HCT116 (cell line): ENCODE results near the gene CCDC181. TPM values are rescaled to one million over a fixed set of nuclear protein-coding genes. Genes with fewer than 3 reads are reported as not detected.

ENCODE experiments used
- ATAC-seq: fragments of 200-7000 bp; cut with Tn5 transposase; 2 replicates; pipeline ENCODE4 v1.9.1; 2020; ENCODE audit warnings: mild to moderate bottlenecking, moderate library complexity
- BruUV-seq: library from RNA; stranded (reverse); fragments of 400-500 nt; replicated peaks from 2 replicates; lab custom pipeline; 2021; lab: Mats Ljungman, UMichigan
- CTCF ChIA-PET: fragments of 300-600 bp; sonication (Branson Sonifier 250); formaldehyde crosslinking; loops from one replicate; lab custom pipeline; 2021; ENCODE audit warnings: antibody characterized with exemption; lab: Charles Lee
- POLR2A ChIA-PET: fragments of 300-600, 350-600 bp; sonication (Branson Sonifier 250); formaldehyde crosslinking; loops from one replicate; lab custom pipeline; 2021; ENCODE audit warnings: antibody characterized with exemption; lab: Charles Lee
- RAD21 ChIA-PET, 2 experiments: fragments of 300-600 bp; sonication (Branson Sonifier 250); formaldehyde crosslinking; loops; one replicate each; lab custom pipeline; 2023; ENCODE audit warnings: low total read pairs in 2 of 2; ENCODE audit not compliant: uncharacterized antibody in 2 of 2, unreplicated experiment in 2 of 2, low non-redundant PET in 1 of 2; lab: Charles Lee
- DNase-seq: peaks from one replicate; pipeline ENCODE4 v3.0.0-alpha.2; 2010; ENCODE audit warnings: low read depth, low spot score
- H2AFZ ChIP-seq: fragments of 200-600 bp; shearing (Covaris generic), sonication (generic); 2 replicates; pipeline ENCODE4 v1.6.1; 2017; ENCODE audit warnings: low read depth, mixed run types, mixed read lengths, antibody characterized with exemption, low read length; ENCODE audit not compliant: poor library complexity, severe bottlenecking
- H3K27ac ChIP-seq: 2 replicates; pipeline ENCODE4 v1.5.1; 2012; ENCODE audit warnings: low read depth, low read length
- H3K27me3 ChIP-seq: fragments of 200-600 bp; sonication (generic); 2 replicates; pipeline ENCODE4 v1.6.1; 2016; ENCODE audit warnings: mixed run types, low read length, mixed read lengths; ENCODE audit not compliant: insufficient read depth
- H3K36me3 ChIP-seq, 2 experiments: fragments of 200-500 bp in 1 of 2; fragments of 200-600 bp in 1 of 2; sonication (Bioruptor generic) in 1 of 2; sonication (generic) in 1 of 2; 2 replicates each; pipeline versions ENCODE4 v1.5.1 to v1.6.1; 2014 to 2016; ENCODE audit warnings: low read length in 2 of 2, inconsistent platforms in 1 of 2, mixed read lengths in 1 of 2, mixed run types in 1 of 2; ENCODE audit not compliant: insufficient read depth in 2 of 2, control insufficient read depth in 1 of 2
- H3K4me1 ChIP-seq, 2 experiments: fragments of 200-600 bp in 1 of 2; sonication (generic) in 1 of 2; 2 replicates each; pipeline versions ENCODE4 v1.5.1 to v1.6.1; 2012 to 2017; ENCODE audit warnings: low read length in 2 of 2, inconsistent platforms in 1 of 2, mild to moderate bottlenecking in 1 of 2, mixed read lengths in 1 of 2, mixed run types in 1 of 2, moderate library complexity in 1 of 2; ENCODE audit not compliant: insufficient read depth in 2 of 2, control insufficient read depth in 1 of 2
- H3K4me2 ChIP-seq: fragments of 200-600 bp; sonication (generic); 2 replicates; pipeline ENCODE4 v1.6.1; 2017; ENCODE audit warnings: mixed run types, low read length, mixed read lengths
- H3K4me3 ChIP-seq, 2 experiments: fragments of 200-600 bp in 1 of 2; sonication (generic) in 1 of 2; replicated peaks in 1 of 2; 2 replicates each; pipeline ENCODE4 v1.5.1; 2011 to 2016; ENCODE audit warnings: low read length in 2 of 2, control low read depth in 1 of 2, low read depth in 1 of 2, mild to moderate bottlenecking in 1 of 2, mixed read lengths in 1 of 2, mixed run types in 1 of 2
- H3K79me2 ChIP-seq: fragments of 200-600 bp; sonication (generic); 2 replicates; pipeline ENCODE4 v1.6.1; 2017; ENCODE audit warnings: mild to moderate bottlenecking, mixed run types, low read length, moderate library complexity, mixed read lengths; ENCODE audit not compliant: insufficient read depth
- H3K9ac ChIP-seq: fragments of 200-600 bp; sonication (generic); 2 replicates; pipeline ENCODE4 v1.6.1; 2016; ENCODE audit warnings: low read length, mixed read lengths
- H3K9me2 ChIP-seq: fragments of 200-600 bp; sonication (generic), shearing (Covaris generic); 2 replicates; pipeline ENCODE4 v1.6.1; 2017; ENCODE audit warnings: mixed run types, mild to moderate bottlenecking, moderate library complexity; ENCODE audit not compliant: insufficient read depth
- H3K9me3 ChIP-seq, 2 experiments: fragments of 200-500 bp in 1 of 2; fragments of 200-600 bp in 1 of 2; sonication (Bioruptor generic) in 1 of 2; sonication (generic) in 1 of 2; 2 replicates each; pipeline ENCODE4 v1.6.1; 2014 to 2017; ENCODE audit warnings: low read length in 2 of 2, mixed read lengths in 2 of 2, inconsistent platforms in 1 of 2, low read depth in 1 of 2, mild to moderate bottlenecking in 1 of 2, mixed run types in 1 of 2, moderate library complexity in 1 of 2; ENCODE audit not compliant: control insufficient read depth in 1 of 2, insufficient read depth in 1 of 2
- H4K20me1 ChIP-seq: fragments of 200-600 bp; sonication (generic), shearing (Covaris generic); 2 replicates; pipeline ENCODE4 v1.6.1; 2017; ENCODE audit warnings: mixed run types, mild to moderate bottlenecking, moderate library complexity; ENCODE audit not compliant: insufficient read depth
- CBX3 ChIP-seq: IDR thresholded peaks from 2 replicates; pipeline ENCODE4 v1.6.1; 2012; ENCODE audit warnings: low read depth
- CEBPB ChIP-seq: IDR thresholded peaks from 2 replicates; pipeline ENCODE4 v1.6.1; 2012; ENCODE audit warnings: low read depth
- EGR1 ChIP-seq: IDR thresholded peaks from 2 replicates; pipeline ENCODE4 v1.6.1; 2012; ENCODE audit warnings: low read depth
- ELF1 ChIP-seq: IDR thresholded peaks from 2 replicates; pipeline ENCODE4 v1.6.1; 2012; ENCODE audit warnings: low read depth, borderline replicate concordance
- EZH2 ChIP-seq: fragments of 200-600 bp; sonication (generic); IDR thresholded peaks from 2 replicates; pipeline ENCODE4 v1.6.1; 2017; ENCODE audit warnings: antibody characterized with exemption, mixed run types
- FOSL1 ChIP-seq: IDR thresholded peaks from 2 replicates; pipeline ENCODE4 v1.6.1; 2012; ENCODE audit warnings: low read depth
- JUND ChIP-seq: IDR thresholded peaks from 2 replicates; pipeline ENCODE4 v1.6.1; 2012
- POLR2A ChIP-seq: IDR thresholded peaks from 2 replicates; pipeline ENCODE4 v1.7.0; 2011; ENCODE audit warnings: borderline replicate concordance; ENCODE audit not compliant: insufficient read depth, insufficient read length; ENCODE audit errors: extremely low read depth
- POLR2AphosphoS5 ChIP-seq: IDR thresholded peaks from 2 replicates; pipeline ENCODE4 v1.6.1; 2011; ENCODE audit warnings: mild to moderate bottlenecking, low read depth, low read length, moderate library complexity
- RAD21 ChIP-seq: IDR thresholded peaks from 2 replicates; pipeline ENCODE4 v1.6.1; 2012; ENCODE audit warnings: low read depth, mild to moderate bottlenecking
- SIN3A ChIP-seq: IDR thresholded peaks from 2 replicates; pipeline ENCODE4 v1.6.1; 2012; ENCODE audit warnings: low read depth
- SP1 ChIP-seq: IDR thresholded peaks from 2 replicates; pipeline ENCODE4 v1.6.1; 2012; ENCODE audit warnings: low read depth
- SRF ChIP-seq: IDR thresholded peaks from 2 replicates; pipeline ENCODE4 v1.6.1; 2012; ENCODE audit warnings: low read depth
- TCF7L2 ChIP-seq: IDR thresholded peaks from 2 replicates; pipeline ENCODE4 v1.7.0; 2011; ENCODE audit warnings: borderline replicate concordance, inconsistent platforms; ENCODE audit not compliant: insufficient read depth, insufficient read length; ENCODE audit errors: extremely low read depth
- ZNF274 ChIP-seq: fragments of 200-500 bp; sonication (Bioruptor generic); IDR thresholded peaks from 2 replicates; pipeline ENCODE4 v1.6.1; 2014; ENCODE audit warnings: mild to moderate bottlenecking, low read depth, low read length, inconsistent platforms
- intact Hi-C: fragments of 100-400 bp; cut with micrococcal nuclease; formaldehyde crosslinking; loops from 2 replicates; pipeline ENCODE4 v1.10.0; 2022
- total RNA-seq: library from RNA; stranded (reverse); gene quantifications from one replicate; pipeline ENCODE4 v1.2.1, GENCODE V29; 2021; ENCODE audit not compliant: unreplicated experiment
- TF ChIP-seq, protein P1 (sequence below): IDR thresholded peaks from 2 replicates; pipeline ENCODE4 v1.6.1; 2012; ENCODE audit warnings: low read depth
- TF ChIP-seq, protein P2 (sequence below): IDR thresholded peaks from 2 replicates; pipeline ENCODE4 v1.6.1; 2012
- TF ChIP-seq, protein P3 (sequence below): IDR thresholded peaks from 2 replicates; pipeline ENCODE4 v1.6.1; 2012
- TF ChIP-seq, protein P4 (sequence below), 3 experiments: fragments of 200-600 bp in 1 of 3; sonication (generic) in 1 of 3; IDR thresholded peaks in 2 of 3; conservative IDR thresholded peaks in 1 of 3; 2 replicates each; pipeline ENCODE4 v1.5.1; 2012 to 2017; ENCODE audit warnings: low read depth in 2 of 3, low read length in 2 of 3, antibody characterized with exemption in 1 of 3, borderline replicate concordance in 1 of 3, control low read depth in 1 of 3, mild to moderate bottlenecking in 1 of 3, mixed read lengths in 1 of 3, mixed run types in 1 of 3, moderate library complexity in 1 of 3; ENCODE audit not compliant: insufficient read depth in 1 of 3
- TF ChIP-seq, protein P5 (sequence below): IDR thresholded peaks from 2 replicates; pipeline ENCODE4 v1.6.1; 2011; ENCODE audit warnings: mild to moderate bottlenecking, low read length, moderate library complexity; ENCODE audit not compliant: insufficient replicate concordance; ENCODE audit errors: extremely low read depth

CCDC181 gene
- total RNA-seq, 1 experiment from 2014 or later: not detected

DNA sequence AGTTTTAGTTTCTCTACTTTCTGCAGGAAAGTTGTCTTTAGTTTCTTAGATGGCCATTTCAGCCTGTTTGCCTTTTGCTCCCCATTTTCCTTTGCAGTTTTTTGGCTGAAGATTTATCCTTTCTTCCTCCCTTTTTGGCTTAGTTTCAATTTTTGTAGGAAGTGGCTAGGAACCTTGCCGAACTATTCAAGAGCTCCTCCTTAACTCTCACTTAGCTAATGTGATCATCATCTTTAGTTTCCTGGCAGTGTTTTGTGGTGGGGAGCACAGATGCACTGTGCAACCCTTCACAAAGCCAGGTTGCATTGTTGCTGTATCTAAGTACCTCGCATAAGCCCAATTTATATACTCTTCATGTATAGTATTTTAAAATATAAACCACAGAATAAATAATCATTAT lies 28.8 kb upstream of the CCDC181 start:
- Histone ChIP-seq H3K4me3 (no peak overlapping the region), H3K4me1 (no peaks in the 10 kb centered on the region), H3K79me2 (no peaks in the 10 kb centered on the region), H3K27ac (no peak overlapping the region), H3K9ac (no peak overlapping the region), H3K4me2 (no peak overlapping the region), H3K27me3 (no peaks in the 10 kb centered on the region), H4K20me1 (no peaks in the 10 kb centered on the region), H3K9me2 (no peaks in the 10 kb centered on the region), H3K36me3 (no peaks in the 10 kb centered on the region), H2AFZ (no peak overlapping the region), H3K9me3 (no peaks in the 10 kb centered on the region)
- TF ChIP-seq, protein P1, sequence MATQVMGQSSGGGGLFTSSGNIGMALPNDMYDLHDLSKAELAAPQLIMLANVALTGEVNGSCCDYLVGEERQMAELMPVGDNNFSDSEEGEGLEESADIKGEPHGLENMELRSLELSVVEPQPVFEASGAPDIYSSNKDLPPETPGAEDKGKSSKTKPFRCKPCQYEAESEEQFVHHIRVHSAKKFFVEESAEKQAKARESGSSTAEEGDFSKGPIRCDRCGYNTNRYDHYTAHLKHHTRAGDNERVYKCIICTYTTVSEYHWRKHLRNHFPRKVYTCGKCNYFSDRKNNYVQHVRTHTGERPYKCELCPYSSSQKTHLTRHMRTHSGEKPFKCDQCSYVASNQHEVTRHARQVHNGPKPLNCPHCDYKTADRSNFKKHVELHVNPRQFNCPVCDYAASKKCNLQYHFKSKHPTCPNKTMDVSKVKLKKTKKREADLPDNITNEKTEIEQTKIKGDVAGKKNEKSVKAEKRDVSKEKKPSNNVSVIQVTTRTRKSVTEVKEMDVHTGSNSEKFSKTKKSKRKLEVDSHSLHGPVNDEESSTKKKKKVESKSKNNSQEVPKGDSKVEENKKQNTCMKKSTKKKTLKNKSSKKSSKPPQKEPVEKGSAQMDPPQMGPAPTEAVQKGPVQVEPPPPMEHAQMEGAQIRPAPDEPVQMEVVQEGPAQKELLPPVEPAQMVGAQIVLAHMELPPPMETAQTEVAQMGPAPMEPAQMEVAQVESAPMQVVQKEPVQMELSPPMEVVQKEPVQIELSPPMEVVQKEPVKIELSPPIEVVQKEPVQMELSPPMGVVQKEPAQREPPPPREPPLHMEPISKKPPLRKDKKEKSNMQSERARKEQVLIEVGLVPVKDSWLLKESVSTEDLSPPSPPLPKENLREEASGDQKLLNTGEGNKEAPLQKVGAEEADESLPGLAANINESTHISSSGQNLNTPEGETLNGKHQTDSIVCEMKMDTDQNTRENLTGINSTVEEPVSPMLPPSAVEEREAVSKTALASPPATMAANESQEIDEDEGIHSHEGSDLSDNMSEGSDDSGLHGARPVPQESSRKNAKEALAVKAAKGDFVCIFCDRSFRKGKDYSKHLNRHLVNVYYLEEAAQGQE: no peak
- TF ChIP-seq SIN3A (no peak), RAD21 (no peak), ELF1 (no peak), TCF7L2 (no peak), CEBPB (no peak), FOSL1 (no peak), JUND (no peak), POLR2A (no peak), CBX3 (no peak), POLR2AphosphoS5 (no peak), ZNF274 (no peak), EGR1 (no peak), SP1 (no peak), EZH2 (no peak), SRF (no peak)
- TF ChIP-seq, protein P2, sequence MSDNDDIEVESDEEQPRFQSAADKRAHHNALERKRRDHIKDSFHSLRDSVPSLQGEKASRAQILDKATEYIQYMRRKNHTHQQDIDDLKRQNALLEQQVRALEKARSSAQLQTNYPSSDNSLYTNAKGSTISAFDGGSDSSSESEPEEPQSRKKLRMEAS: no peak
- TF ChIP-seq, protein P3, sequence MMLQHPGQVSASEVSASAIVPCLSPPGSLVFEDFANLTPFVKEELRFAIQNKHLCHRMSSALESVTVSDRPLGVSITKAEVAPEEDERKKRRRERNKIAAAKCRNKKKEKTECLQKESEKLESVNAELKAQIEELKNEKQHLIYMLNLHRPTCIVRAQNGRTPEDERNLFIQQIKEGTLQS: no peak
- TF ChIP-seq, protein P4, sequence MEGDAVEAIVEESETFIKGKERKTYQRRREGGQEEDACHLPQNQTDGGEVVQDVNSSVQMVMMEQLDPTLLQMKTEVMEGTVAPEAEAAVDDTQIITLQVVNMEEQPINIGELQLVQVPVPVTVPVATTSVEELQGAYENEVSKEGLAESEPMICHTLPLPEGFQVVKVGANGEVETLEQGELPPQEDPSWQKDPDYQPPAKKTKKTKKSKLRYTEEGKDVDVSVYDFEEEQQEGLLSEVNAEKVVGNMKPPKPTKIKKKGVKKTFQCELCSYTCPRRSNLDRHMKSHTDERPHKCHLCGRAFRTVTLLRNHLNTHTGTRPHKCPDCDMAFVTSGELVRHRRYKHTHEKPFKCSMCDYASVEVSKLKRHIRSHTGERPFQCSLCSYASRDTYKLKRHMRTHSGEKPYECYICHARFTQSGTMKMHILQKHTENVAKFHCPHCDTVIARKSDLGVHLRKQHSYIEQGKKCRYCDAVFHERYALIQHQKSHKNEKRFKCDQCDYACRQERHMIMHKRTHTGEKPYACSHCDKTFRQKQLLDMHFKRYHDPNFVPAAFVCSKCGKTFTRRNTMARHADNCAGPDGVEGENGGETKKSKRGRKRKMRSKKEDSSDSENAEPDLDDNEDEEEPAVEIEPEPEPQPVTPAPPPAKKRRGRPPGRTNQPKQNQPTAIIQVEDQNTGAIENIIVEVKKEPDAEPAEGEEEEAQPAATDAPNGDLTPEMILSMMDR (IDR thresholded peaks at IDR 0.05 in 2 of 3, conservative IDR thresholded peaks at IDR 0.05 in 1 of 3; ENCODE audit: borderline replicate concordance in 1 of 3, insufficient read depth in 1 of 3, low read depth in 2 of 3, low read length in 2 of 3): no peak
- TF ChIP-seq, protein P5, sequence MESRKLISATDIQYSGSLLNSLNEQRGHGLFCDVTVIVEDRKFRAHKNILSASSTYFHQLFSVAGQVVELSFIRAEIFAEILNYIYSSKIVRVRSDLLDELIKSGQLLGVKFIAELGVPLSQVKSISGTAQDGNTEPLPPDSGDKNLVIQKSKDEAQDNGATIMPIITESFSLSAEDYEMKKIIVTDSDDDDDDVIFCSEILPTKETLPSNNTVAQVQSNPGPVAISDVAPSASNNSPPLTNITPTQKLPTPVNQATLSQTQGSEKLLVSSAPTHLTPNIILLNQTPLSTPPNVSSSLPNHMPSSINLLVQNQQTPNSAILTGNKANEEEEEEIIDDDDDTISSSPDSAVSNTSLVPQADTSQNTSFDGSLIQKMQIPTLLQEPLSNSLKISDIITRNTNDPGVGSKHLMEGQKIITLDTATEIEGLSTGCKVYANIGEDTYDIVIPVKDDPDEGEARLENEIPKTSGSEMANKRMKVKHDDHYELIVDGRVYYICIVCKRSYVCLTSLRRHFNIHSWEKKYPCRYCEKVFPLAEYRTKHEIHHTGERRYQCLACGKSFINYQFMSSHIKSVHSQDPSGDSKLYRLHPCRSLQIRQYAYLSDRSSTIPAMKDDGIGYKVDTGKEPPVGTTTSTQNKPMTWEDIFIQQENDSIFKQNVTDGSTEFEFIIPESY: no peak
- no peak for DNase-seq
- RAD21 ChIA-PET: no interaction called here
- no TSS peak for BruUV-seq
- ATAC-seq: no peak
- CTCF ChIA-PET: no interaction called here
- POLR2A ChIA-PET: no interaction called here
- intact Hi-C loops: no loop called here
